Neural progenitor cell (in vitro differentiated cells): ENCODE data around the gene ATM. TPM values are rescaled to one million over a fixed set of nuclear protein-coding genes. Genes with fewer than 3 reads are reported as not detected.

Experiments used
- DNase-seq: peaks from one replicate; pipeline ENCODE4 v3.0.0-alpha.2; 2016; ENCODE audit warnings: low spot score
- H2AFZ ChIP-seq: fragments of 200-600 bp; sonication (generic); replicated peaks from 2 replicates; pipeline ENCODE4 v1.6.1; 2016; ENCODE audit warnings: antibody characterized with exemption
- H3F3A ChIP-seq: fragments of 200-600 bp; sonication (generic); 2 replicates; pipeline ENCODE4 v1.6.1; 2016; ENCODE audit warnings: antibody characterized with exemption, low read depth
- H3K27ac ChIP-seq: fragments of 200-600 bp; sonication (generic); 2 replicates; pipeline ENCODE4 v1.5.1; 2016; ENCODE audit warnings: mild to moderate bottlenecking
- H3K27me3 ChIP-seq: fragments of 200-600 bp; sonication (generic); 2 replicates; pipeline ENCODE4 v1.6.1; 2016; ENCODE audit warnings: mild to moderate bottlenecking, moderate library complexity
- H3K36me3 ChIP-seq: fragments of 200-600 bp; sonication (generic); 2 replicates; pipeline ENCODE4 v1.5.1; 2016
- H3K4me1 ChIP-seq: fragments of 200-600 bp; sonication (generic); 2 replicates; pipeline ENCODE4 v1.6.1; 2016; ENCODE audit warnings: mixed run types
- H3K4me2 ChIP-seq: fragments of 200-600 bp; sonication (generic); 2 replicates; pipeline ENCODE4 v1.6.1; 2016
- H3K4me3 ChIP-seq: fragments of 200-600 bp; sonication (generic); 2 replicates; pipeline ENCODE4 v1.5.1; 2016
- H3K79me2 ChIP-seq: fragments of 200-600 bp; sonication (generic); 2 replicates; pipeline ENCODE4 v1.6.1; 2016; ENCODE audit warnings: low read depth
- H3K9ac ChIP-seq: fragments of 200-600 bp; sonication (generic); 2 replicates; pipeline ENCODE4 v1.6.1; 2016
- H3K9me3 ChIP-seq: fragments of 200-600 bp; sonication (generic); 2 replicates; pipeline ENCODE4 v1.5.1; 2016; ENCODE audit warnings: low read depth
- H4K20me1 ChIP-seq: fragments of 200-600 bp; sonication (generic); 2 replicates; pipeline ENCODE4 v1.6.1; 2016; ENCODE audit warnings: low read depth
- H3K27ac Mint-ChIP-seq: 3 replicates; pipeline ENCODE4 v1.8.0; 2021; ENCODE audit warnings: mixed read lengths
- H3K27me3 Mint-ChIP-seq: 2 replicates; pipeline ENCODE4 v1.8.0; 2022; ENCODE audit warnings: low read depth, mild to moderate bottlenecking, inconsistent platforms, moderate library complexity, mixed read lengths; ENCODE audit not compliant: insufficient read depth
- H3K36me3 Mint-ChIP-seq: 3 replicates; pipeline ENCODE4 v1.8.0; 2021; ENCODE audit warnings: mixed read lengths
- H3K4me1 Mint-ChIP-seq: 3 replicates; pipeline ENCODE4 v1.8.0; 2021; ENCODE audit warnings: mixed read lengths
- H3K4me3 Mint-ChIP-seq: 3 replicates; pipeline ENCODE4 v1.8.0; 2021; ENCODE audit warnings: mild to moderate bottlenecking, moderate library complexity, mixed read lengths
- H3K9me3 Mint-ChIP-seq: 3 replicates; pipeline ENCODE4 v1.8.0; 2020; ENCODE audit warnings: mixed read lengths
- EZH2 ChIP-seq: fragments of 200-600 bp; sonication (generic); IDR thresholded peaks from 2 replicates; pipeline ENCODE4 v1.6.1; 2017; ENCODE audit warnings: antibody characterized with exemption, mild to moderate bottlenecking, moderate library complexity
- EZH2phosphoT487 ChIP-seq: fragments of 200-600 bp; sonication (generic); IDR thresholded peaks from 2 replicates; pipeline ENCODE4 v1.6.1; 2017; ENCODE audit warnings: antibody characterized with exemption
- total RNA-seq: library from RNA; depleted of rRNA; stranded (reverse); fragments of >200 nt; gene quantifications from 2 replicates; pipeline ENCODE4 v1.2.3, GENCODE V29; 2015; ENCODE audit warnings: low replicate concordance
- TF ChIP-seq, protein P1 (sequence below): fragments of 200-600 bp; sonication (generic); IDR thresholded peaks from 2 replicates; pipeline ENCODE4 v1.5.1; 2017; ENCODE audit warnings: antibody characterized with exemption, mild to moderate bottlenecking

Gene ATM
- total RNA-seq, 1 donor from 2014 or later = 105 TPM

DNA sequence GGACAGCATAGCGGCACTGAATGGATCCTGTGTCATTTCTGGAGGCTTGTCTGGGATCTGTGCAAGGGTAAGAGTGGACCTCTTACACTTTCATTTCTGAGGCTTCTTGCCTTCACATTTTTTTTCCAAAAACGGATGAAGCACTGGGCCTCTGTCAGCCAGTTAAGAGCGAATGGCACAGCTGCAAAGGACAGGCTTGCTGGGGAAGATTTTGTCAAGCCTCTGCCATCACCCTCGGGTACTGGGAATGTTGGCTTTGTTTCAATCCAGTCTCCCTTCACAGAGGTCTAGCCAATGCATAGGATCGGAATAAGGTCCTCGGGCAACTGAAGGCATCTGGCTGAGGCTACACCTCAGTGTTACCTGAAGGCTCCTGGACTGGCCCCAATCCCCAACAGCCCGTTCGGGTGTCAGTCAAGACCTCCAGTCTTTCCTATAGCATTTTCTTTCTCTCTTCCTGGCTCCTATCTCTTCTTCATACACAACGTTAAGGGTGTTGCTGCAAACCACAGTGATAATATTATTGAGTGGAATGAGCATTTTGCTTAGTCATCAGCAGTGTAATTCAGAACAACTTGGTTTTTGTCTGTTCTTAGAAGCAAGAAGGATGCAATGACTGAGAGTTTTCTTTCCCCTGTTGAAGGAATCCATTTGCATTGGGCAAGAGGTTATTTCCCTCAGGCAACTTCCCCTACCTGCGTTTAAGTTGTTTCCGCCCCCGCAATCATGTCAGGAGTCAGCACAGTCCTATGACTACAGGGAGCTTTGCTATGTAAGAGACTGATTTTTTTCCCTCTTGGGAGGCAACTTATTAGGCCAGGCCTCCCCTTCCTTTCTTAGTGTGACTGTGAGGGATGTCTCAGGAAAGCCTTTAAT is 23.2 kb upstream of the ATM start:
- Histone ChIP-seq H3K4me1 (no peaks in the 10 kb centered on the region), H3K79me2 (peaks cover 84% of the 10 kb centered on the region), H3F3A (no peaks in the 10 kb centered on the region), H3K27me3 (no peaks in the 10 kb centered on the region), H3K4me2 (no peak overlapping the region), H3K9ac (no peak overlapping the region), H4K20me1 (peaks cover 36% of the 10 kb centered on the region), H3K27ac (peak overlapping the region; percentile 29), H3K9me3 (no peaks in the 10 kb centered on the region), H2AFZ (no peak overlapping the region), H3K36me3 (peaks cover 11% of the 10 kb centered on the region), H3K4me3 (no peak overlapping the region)
- DNase-seq = no peak
- Mint-ChIP-seq H3K4me3 (no peak overlapping the region), H3K4me1 (no peaks in the 10 kb centered on the region), H3K27ac (no peak overlapping the region), H3K9me3 (no peaks in the 10 kb centered on the region), H3K36me3 (peaks cover 21% of the 10 kb centered on the region), H3K27me3 (no peaks in the 10 kb centered on the region)
- TF ChIP-seq, protein P1, sequence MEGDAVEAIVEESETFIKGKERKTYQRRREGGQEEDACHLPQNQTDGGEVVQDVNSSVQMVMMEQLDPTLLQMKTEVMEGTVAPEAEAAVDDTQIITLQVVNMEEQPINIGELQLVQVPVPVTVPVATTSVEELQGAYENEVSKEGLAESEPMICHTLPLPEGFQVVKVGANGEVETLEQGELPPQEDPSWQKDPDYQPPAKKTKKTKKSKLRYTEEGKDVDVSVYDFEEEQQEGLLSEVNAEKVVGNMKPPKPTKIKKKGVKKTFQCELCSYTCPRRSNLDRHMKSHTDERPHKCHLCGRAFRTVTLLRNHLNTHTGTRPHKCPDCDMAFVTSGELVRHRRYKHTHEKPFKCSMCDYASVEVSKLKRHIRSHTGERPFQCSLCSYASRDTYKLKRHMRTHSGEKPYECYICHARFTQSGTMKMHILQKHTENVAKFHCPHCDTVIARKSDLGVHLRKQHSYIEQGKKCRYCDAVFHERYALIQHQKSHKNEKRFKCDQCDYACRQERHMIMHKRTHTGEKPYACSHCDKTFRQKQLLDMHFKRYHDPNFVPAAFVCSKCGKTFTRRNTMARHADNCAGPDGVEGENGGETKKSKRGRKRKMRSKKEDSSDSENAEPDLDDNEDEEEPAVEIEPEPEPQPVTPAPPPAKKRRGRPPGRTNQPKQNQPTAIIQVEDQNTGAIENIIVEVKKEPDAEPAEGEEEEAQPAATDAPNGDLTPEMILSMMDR = no peak
- no peak for TF ChIP-seq EZH2
- no peak for TF ChIP-seq EZH2phosphoT487

DNA sequence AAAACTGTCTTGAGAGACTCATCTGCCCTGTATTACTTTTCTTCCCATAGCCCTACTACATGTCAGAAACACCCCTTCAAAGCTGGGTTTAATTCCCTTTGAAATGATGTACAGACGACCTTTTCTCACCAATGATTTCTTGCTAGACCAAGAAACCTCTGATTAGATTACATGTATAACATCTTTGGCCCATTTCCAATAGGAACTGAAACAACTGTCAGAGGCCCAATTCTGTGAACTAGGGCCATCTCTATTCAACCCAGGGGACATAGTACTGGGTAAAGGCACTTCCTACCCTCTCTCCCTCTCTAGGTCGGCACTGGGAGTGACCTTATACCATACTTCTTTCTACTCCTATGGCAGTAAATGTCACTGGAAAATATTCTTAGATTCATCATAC is 19.8 kb upstream of the ATM start:
- Histone ChIP-seq H3K9me3 (no peaks in the 10 kb centered on the region), H3K79me2 (peaks cover 95% of the 10 kb centered on the region)

GRCh38 chr11:108204376-108204775 is 18.5 kb upstream of the ATM start:
- Mint-ChIP-seq H3K4me3 (no peak overlapping the region), H3K9me3 (peaks cover 5% of the 10 kb centered on the region), H3K27ac (no peak overlapping the region), H3K27me3 (no peaks in the 10 kb centered on the region), H3K4me1 (no peaks in the 10 kb centered on the region), H3K36me3 (peaks cover 35% of the 10 kb centered on the region)
- DNase-seq = no peak
- Histone ChIP-seq H3K27me3 (no peaks in the 10 kb centered on the region), H3K9ac (no peak overlapping the region), H3F3A (no peaks in the 10 kb centered on the region), H4K20me1 (peaks cover 30% of the 10 kb centered on the region), H3K4me2 (no peak overlapping the region), H3K4me3 (no peak overlapping the region), H2AFZ (no peak overlapping the region), H3K36me3 (no peaks in the 10 kb centered on the region), H3K79me2 (peaks cover 99% of the 10 kb centered on the region), H3K9me3 (no peaks in the 10 kb centered on the region), H3K27ac (no peak overlapping the region), H3K4me1 (no peaks in the 10 kb centered on the region)
- TF ChIP-seq, protein P1 = no peak
- TF ChIP-seq EZH2 (no peak), EZH2phosphoT487 (no peak)

More for the DNA sequence above, 19.8 kb upstream of the ATM start:
- Histone ChIP-seq H3K4me3 (no peak overlapping the region), H3K9ac (no peak overlapping the region), H3K27me3 (no peaks in the 10 kb centered on the region), H3F3A (no peaks in the 10 kb centered on the region), H3K4me2 (no peak overlapping the region), H2AFZ (no peak overlapping the region), H4K20me1 (peaks cover 30% of the 10 kb centered on the region), H3K27ac (no peak overlapping the region), H3K36me3 (no peaks in the 10 kb centered on the region), H3K4me1 (no peaks in the 10 kb centered on the region)
- no peak overlapping the region for H3K27ac Mint-ChIP-seq
- H3K4me3 Mint-ChIP-seq = no peak overlapping the region
- peaks cover 5% of the 10 kb centered on the region for H3K9me3 Mint-ChIP-seq
- H3K27me3 Mint-ChIP-seq = no peaks in the 10 kb centered on the region
- H3K36me3 Mint-ChIP-seq = peaks cover 32% of the 10 kb centered on the region
- DNase-seq = no peak
- H3K4me1 Mint-ChIP-seq = no peaks in the 10 kb centered on the region
- no peak for TF ChIP-seq EZH2
- TF ChIP-seq EZH2phosphoT487 = no peak
- TF ChIP-seq, protein P1 = no peak
